HEK293 (cell line): ENCODE measurements around the gene EGFL8.

Source experiments
- MEIS1 ChIP-seq: sonication (generic); formaldehyde crosslinking; IDR thresholded peaks from 2 replicates; pipeline ENCODE4 v1.8.1; 2022; ENCODE audit warnings: missing genetic modification reagents, mild to moderate bottlenecking, borderline replicate concordance
- ZNF140 ChIP-seq: fragments of 450-650 bp; formaldehyde crosslinking; IDR thresholded peaks from 2 replicates; pipeline ENCODE4 v1.5.1; 2016; ENCODE audit warnings: missing biosample characterization, missing genetic modification characterization
- ZNF274 ChIP-seq, 2 experiments: fragments of 200-500 bp in 1 of 2; fragments of 450-650 bp in 1 of 2; sonication (Bioruptor generic) in 1 of 2; formaldehyde crosslinking in 1 of 2; IDR thresholded peaks; 2 replicates each; pipeline versions ENCODE4 v1.5.1 to v1.6.1; 2014 to 2016; ENCODE audit warnings: borderline replicate concordance in 1 of 2, inconsistent platforms in 1 of 2, low read length in 1 of 2, missing biosample characterization in 1 of 2, missing genetic modification characterization in 1 of 2
- TF ChIP-seq, protein P1 (sequence below): fragments of 450-650 bp; formaldehyde crosslinking; IDR thresholded peaks from 2 replicates; pipeline ENCODE4 v1.5.1; 2016; ENCODE audit warnings: missing biosample characterization, missing genetic modification characterization
- TF ChIP-seq, protein P2 (sequence below): fragments of 450-650 bp; formaldehyde crosslinking; IDR thresholded peaks from 2 replicates; pipeline ENCODE4 v1.5.1; 2016; ENCODE audit warnings: missing biosample characterization, missing genetic modification characterization
- TF ChIP-seq, protein P3 (sequence below): fragments of 450-650 bp; formaldehyde crosslinking; IDR thresholded peaks from 2 replicates; pipeline ENCODE4 v1.5.1; 2017; ENCODE audit warnings: missing biosample characterization, mild to moderate bottlenecking, missing genetic modification characterization, moderate library complexity

DNA sequence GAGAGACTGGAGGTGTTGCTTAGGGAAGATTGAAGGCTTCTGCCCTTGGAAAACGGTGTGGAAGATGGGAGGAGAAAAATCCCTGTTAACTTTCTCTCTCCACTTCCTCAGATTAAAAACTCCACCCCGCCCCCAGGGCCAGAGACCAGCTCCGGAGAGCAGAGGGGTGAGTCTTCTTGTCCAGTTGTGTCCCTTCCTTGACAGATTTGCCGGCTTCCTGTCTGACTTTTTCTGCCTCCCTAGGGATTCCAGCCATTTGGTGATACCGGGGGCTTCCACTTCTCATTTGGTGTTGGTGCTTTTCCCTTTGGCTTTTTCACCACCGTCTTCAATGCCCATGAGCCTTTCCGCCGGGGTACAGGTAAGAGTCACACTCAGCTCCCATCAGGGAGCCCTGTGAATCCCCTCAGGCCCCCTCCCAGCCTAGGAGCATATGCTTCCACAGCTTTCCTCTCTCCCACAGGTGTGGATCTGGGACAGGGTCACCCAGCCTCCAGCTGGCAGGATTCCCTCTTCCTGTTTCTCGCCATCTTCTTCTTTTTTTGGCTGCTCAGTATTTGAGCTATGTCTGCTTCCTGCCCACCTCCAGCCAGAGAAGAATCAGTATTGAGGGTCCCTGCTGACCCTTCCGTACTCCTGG is 15.5 kb downstream of the EGFL8 start:
- TF ChIP-seq ZNF274 (IDR thresholded peaks at IDR 0.05; ENCODE audit: low read length) (no peak), ZNF274 (tag by site-specific recombination; IDR thresholded peaks at IDR 0.05; ENCODE audit: borderline replicate concordance) (no peak), MEIS1 (CRISPR knock-in tag) (no peak), ZNF140 (tag by site-specific recombination) (no peak)
- TF ChIP-seq, protein P1, sequence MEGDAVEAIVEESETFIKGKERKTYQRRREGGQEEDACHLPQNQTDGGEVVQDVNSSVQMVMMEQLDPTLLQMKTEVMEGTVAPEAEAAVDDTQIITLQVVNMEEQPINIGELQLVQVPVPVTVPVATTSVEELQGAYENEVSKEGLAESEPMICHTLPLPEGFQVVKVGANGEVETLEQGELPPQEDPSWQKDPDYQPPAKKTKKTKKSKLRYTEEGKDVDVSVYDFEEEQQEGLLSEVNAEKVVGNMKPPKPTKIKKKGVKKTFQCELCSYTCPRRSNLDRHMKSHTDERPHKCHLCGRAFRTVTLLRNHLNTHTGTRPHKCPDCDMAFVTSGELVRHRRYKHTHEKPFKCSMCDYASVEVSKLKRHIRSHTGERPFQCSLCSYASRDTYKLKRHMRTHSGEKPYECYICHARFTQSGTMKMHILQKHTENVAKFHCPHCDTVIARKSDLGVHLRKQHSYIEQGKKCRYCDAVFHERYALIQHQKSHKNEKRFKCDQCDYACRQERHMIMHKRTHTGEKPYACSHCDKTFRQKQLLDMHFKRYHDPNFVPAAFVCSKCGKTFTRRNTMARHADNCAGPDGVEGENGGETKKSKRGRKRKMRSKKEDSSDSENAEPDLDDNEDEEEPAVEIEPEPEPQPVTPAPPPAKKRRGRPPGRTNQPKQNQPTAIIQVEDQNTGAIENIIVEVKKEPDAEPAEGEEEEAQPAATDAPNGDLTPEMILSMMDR (tag by site-specific recombination) = no peak
- TF ChIP-seq, protein P2, sequence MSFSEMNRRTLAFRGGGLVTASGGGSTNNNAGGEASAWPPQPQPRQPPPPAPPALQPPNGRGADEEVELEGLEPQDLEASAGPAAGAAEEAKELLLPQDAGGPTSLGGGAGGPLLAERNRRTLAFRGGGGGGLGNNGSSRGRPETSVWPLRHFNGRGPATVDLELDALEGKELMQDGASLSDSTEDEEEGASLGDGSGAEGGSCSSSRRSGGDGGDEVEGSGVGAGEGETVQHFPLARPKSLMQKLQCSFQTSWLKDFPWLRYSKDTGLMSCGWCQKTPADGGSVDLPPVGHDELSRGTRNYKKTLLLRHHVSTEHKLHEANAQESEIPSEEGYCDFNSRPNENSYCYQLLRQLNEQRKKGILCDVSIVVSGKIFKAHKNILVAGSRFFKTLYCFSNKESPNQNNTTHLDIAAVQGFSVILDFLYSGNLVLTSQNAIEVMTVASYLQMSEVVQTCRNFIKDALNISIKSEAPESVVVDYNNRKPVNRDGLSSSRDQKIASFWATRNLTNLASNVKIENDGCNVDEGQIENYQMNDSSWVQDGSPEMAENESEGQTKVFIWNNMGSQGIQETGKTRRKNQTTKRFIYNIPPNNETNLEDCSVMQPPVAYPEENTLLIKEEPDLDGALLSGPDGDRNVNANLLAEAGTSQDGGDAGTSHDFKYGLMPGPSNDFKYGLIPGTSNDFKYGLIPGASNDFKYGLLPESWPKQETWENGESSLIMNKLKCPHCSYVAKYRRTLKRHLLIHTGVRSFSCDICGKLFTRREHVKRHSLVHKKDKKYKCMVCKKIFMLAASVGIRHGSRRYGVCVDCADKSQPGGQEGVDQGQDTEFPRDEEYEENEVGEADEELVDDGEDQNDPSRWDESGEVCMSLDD (tag by site-specific recombination) = no peak
- TF ChIP-seq, protein P3, sequence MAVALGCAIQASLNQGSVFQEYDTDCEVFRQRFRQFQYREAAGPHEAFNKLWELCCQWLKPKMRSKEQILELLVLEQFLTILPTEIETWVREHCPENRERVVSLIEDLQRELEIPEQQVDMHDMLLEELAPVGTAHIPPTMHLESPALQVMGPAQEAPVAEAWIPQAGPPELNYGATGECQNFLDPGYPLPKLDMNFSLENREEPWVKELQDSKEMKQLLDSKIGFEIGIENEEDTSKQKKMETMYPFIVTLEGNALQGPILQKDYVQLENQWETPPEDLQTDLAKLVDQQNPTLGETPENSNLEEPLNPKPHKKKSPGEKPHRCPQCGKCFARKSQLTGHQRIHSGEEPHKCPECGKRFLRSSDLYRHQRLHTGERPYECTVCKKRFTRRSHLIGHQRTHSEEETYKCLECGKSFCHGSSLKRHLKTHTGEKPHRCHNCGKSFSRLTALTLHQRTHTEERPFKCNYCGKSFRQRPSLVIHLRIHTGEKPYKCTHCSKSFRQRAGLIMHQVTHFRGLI (tag by site-specific recombination) = no peak
